ENCODE results near the gene ZBTB20.

The ZBTB20 gene

DNA sequence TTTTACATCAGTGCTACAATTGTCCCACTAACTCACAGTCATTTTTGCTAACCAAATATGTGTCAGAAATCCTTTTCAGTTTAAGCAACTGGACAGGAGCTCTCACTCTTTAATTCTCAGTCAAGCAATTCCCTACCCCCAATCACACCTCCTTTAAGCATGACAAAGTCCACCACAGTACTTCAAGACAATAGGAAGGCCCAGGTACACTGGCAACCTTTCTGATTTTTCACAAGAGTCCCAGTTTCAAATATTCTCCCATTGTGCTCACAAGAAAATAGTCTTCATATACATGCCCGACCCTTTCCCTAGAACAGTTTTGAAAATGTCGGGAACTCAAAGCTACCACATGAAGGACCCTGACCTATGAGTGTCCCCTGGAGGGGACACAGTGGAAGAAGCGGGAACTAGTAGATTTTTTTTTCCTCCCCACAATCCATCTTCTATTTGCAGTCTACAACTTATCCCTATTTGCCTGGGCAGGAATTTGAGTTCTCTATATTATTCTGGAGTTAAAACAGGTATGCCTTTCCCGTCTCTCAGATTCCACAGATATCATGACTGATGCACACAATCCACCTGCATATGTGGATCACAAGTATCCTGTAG lies 439.7 kb downstream of the ZBTB20 start:
- Mint-ChIP-seq H3K27ac (ENCODE audit: low read depth) (no peak overlapping the region), H3K4me3 (no peak overlapping the region), H3K27me3 (no peaks in the 10 kb centered on the region), H3K36me3 (ENCODE audit: insufficient read depth) (peaks cover 5% of the 10 kb centered on the region), H3K4me1 (peaks cover 10% of the 10 kb centered on the region), H3K9me3 (no peaks in the 10 kb centered on the region)
- ATAC-seq (replicated peaks; ENCODE audit: extremely low read depth, poor library complexity, severe bottlenecking), result no peak
- DNase-seq (ENCODE audit: low spot score in 2 of 2), result no peak

GRCh38 chr3:114706591-114707232 lies 440.4 kb downstream of the ZBTB20 start:
- Mint-ChIP-seq H3K36me3 (ENCODE audit: insufficient read depth) (peaks cover 5% of the 10 kb centered on the region), H3K27ac (ENCODE audit: low read depth) (peak overlapping the region; percentile 13), H3K4me1 (peaks cover 10% of the 10 kb centered on the region), H3K4me3 (no peak overlapping the region), H3K9me3 (no peaks in the 10 kb centered on the region), H3K27me3 (no peaks in the 10 kb centered on the region)
- DNase-seq (ENCODE audit: low spot score in 2 of 2) (no peak), ATAC-seq (replicated peaks; ENCODE audit: extremely low read depth, poor library complexity, severe bottlenecking) (no peak)

DNA sequence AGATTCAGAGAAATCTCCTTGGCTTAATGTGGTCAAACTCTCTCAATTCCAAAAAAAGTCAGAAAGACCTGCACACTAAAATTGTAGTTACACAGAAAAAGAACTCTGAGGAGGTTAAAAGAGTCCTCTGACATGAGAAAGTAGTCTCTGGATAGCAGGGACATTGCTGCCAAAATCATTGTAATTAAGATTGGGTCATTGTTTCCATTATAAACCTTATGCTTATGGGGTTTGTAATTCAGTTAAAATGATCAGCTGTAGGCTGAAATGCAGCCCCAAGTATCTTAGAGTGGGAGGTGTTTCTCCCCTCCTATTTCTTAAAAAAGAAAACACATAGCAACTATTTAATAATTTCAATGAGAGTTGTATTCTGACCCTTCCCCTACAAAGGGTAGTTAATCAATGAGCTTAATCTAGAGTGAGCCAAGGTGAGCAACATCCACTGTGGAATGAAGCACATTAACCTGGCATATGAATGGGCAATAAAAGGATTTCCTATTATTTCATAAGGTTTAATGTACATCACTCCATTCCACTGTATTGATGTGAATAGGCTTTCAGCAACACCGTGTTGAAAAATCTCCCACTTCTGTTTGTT lies 446.4 kb downstream of the ZBTB20 start:
- ATAC-seq (replicated peaks; ENCODE audit: extremely low read depth, poor library complexity, severe bottlenecking) (no peak), DNase-seq (ENCODE audit: low spot score in 2 of 2) (no peak)
- Mint-ChIP-seq H3K4me1 (peaks cover 8% of the 10 kb centered on the region), H3K4me3 (no peak overlapping the region), H3K27ac (ENCODE audit: low read depth) (no peak overlapping the region), H3K9me3 (no peaks in the 10 kb centered on the region), H3K36me3 (ENCODE audit: insufficient read depth) (peaks cover 8% of the 10 kb centered on the region), H3K27me3 (no peaks in the 10 kb centered on the region)

DNA sequence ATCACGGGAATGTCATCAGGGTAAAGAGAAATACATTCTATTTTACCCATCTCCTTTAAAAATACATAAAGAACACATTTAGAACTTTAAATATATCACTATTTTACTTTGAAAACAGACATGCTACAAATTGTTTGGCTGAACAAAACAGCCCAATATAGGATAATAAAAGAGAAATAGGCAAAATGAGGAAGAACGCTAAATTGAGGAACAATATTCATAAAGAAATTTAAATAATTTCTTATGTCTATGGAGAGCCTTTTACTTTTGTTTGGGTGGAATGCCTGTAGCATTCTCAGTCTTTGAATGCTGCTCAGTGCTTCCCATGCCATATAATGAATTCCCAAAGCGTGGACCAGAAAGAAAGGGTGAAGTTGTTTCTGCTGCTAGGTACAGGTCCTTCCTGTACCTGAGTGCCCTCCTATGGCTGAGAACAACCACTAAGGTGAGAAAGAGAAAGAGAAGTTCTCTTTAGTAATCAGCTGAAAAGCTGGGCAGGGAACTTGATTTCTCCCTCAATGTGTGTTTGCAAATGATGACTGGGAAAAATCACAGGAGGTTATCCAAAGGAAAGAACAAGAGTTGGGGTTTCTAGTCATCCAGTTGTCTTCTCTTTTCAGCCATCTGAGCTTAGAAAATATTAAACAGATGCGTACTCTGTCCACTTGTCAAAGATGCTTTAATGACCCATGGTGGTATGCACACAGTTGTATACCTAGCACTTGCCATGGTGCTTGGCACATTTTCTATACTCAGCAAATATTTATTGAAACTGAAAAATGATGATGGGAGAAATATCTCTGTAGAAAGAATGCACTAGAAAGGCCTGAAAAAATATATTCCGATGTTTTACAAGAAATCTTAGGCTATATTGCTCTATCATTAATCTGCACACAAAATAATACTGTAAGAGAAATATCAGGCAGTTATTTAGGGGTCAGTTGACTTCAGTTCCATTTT lies 448.7 kb downstream of the ZBTB20 start:
- Mint-ChIP-seq H3K4me3 (no peak overlapping the region), H3K9me3 (no peaks in the 10 kb centered on the region), H3K36me3 (ENCODE audit: insufficient read depth) (peaks cover 5% of the 10 kb centered on the region), H3K27me3 (no peaks in the 10 kb centered on the region), H3K4me1 (peaks cover 8% of the 10 kb centered on the region), H3K27ac (ENCODE audit: low read depth) (no peak overlapping the region)
- no peak for DNase-seq (ENCODE audit: low spot score in 2 of 2)
- ATAC-seq (replicated peaks; ENCODE audit: extremely low read depth, poor library complexity, severe bottlenecking), result no peak

- Mint-ChIP-seq H3K9me3 (no peaks in the 10 kb centered on the region), H3K27ac (ENCODE audit: low read depth) (no peak overlapping the region), H3K27me3 (no peaks in the 10 kb centered on the region), H3K4me3 (no peak overlapping the region), H3K4me1 (peaks cover 8% of the 10 kb centered on the region), H3K36me3 (ENCODE audit: insufficient read depth) (peaks cover 10% of the 10 kb centered on the region)
- DNase-seq (ENCODE audit: low spot score in 2 of 2), result no peak
- ATAC-seq (replicated peaks; ENCODE audit: extremely low read depth, poor library complexity, severe bottlenecking), result no peak
Measured at GRCh38 chr3:114697401-114697800, 449.7 kb downstream of the ZBTB20 start.

- Mint-ChIP-seq H3K9me3 (no peaks in the 10 kb centered on the region), H3K27me3 (no peaks in the 10 kb centered on the region), H3K4me1 (peaks cover 8% of the 10 kb centered on the region), H3K27ac (ENCODE audit: low read depth) (no peak overlapping the region), H3K36me3 (ENCODE audit: insufficient read depth) (peaks cover 9% of the 10 kb centered on the region), H3K4me3 (no peak overlapping the region)
- ATAC-seq (replicated peaks; ENCODE audit: extremely low read depth, poor library complexity, severe bottlenecking) (no peak), DNase-seq (ENCODE audit: low spot score in 2 of 2) (no peak)
Measured at GRCh38 chr3:114694251-114694650, 452.8 kb downstream of the ZBTB20 start.

DNA sequence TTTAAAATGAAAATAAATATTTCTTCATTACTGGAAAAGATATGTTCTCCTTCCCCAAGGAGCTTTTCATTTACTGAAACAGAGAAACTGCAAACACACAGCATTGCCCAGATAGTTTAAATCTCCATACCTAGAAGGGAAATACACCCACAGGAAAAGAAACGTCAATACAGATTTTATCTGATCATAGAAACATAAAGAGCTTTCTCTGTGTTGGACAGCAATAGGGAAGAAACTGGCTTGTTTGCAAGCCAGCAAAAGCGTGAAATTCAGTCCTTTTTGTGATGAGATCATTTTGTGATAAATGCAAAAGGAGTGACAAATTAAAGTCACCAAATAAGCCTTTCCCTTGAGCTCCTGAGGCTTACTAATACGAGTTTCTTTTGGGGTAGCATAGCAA lies 455.2 kb downstream of the ZBTB20 start:
- H3K9me3 Mint-ChIP-seq, result no peaks in the 10 kb centered on the region
- peaks cover 9% of the 10 kb centered on the region for H3K36me3 Mint-ChIP-seq (ENCODE audit: insufficient read depth)
- ATAC-seq (replicated peaks; ENCODE audit: extremely low read depth, poor library complexity, severe bottlenecking) (no peak), DNase-seq (ENCODE audit: low spot score in 2 of 2) (no peak)
- H3K4me3 Mint-ChIP-seq, result no peak overlapping the region
- H3K27ac Mint-ChIP-seq (ENCODE audit: low read depth), result no peak overlapping the region
- H3K27me3 Mint-ChIP-seq, result no peaks in the 10 kb centered on the region
- H3K4me1 Mint-ChIP-seq, result peaks cover 9% of the 10 kb centered on the region

DNA sequence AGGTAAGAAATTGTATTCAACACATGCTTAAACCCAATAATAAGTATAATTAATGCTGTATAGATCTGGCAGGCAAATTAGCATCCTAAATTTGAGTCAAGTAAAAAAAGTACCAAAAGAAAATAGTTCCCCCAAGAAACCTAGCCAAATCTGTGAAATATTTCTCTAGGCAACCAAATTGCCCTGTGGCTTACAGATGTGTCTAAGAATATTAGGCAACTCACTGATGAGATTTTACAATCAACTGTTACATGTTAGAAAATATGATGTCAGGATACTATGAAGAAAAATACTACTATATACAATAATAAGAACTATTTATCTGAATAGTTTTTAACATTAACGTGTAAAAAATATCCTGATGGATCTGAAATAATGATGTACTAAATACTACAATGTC lies 456.2 kb downstream of the ZBTB20 start:
- Mint-ChIP-seq H3K4me3 (no peak overlapping the region), H3K36me3 (ENCODE audit: insufficient read depth) (peaks cover 5% of the 10 kb centered on the region), H3K9me3 (no peaks in the 10 kb centered on the region), H3K4me1 (peaks cover 6% of the 10 kb centered on the region), H3K27me3 (no peaks in the 10 kb centered on the region), H3K27ac (ENCODE audit: low read depth) (no peak overlapping the region)
- no peak for ATAC-seq (replicated peaks; ENCODE audit: extremely low read depth, poor library complexity, severe bottlenecking)
- DNase-seq (ENCODE audit: low spot score in 2 of 2), result no peak

- H3K27me3 Mint-ChIP-seq, result no peaks in the 10 kb centered on the region
- H3K9me3 Mint-ChIP-seq, result no peaks in the 10 kb centered on the region
- no peak for ATAC-seq (replicated peaks; ENCODE audit: extremely low read depth, poor library complexity, severe bottlenecking)
- no peak for DNase-seq (ENCODE audit: low spot score in 2 of 2)
- H3K36me3 Mint-ChIP-seq (ENCODE audit: insufficient read depth), result peaks cover 1% of the 10 kb centered on the region
- H3K4me1 Mint-ChIP-seq, result peaks cover 6% of the 10 kb centered on the region
- H3K4me3 Mint-ChIP-seq, result no peak overlapping the region
- H3K27ac Mint-ChIP-seq (ENCODE audit: low read depth), result no peak overlapping the region
Measured at GRCh38 chr3:114687151-114687550, 459.9 kb downstream of the ZBTB20 start.

- DNase-seq (ENCODE audit: low spot score in 2 of 2), result no peak
Measured at GRCh38 chr3:114686621-114687020, 460.5 kb downstream of the ZBTB20 start.

DNA sequence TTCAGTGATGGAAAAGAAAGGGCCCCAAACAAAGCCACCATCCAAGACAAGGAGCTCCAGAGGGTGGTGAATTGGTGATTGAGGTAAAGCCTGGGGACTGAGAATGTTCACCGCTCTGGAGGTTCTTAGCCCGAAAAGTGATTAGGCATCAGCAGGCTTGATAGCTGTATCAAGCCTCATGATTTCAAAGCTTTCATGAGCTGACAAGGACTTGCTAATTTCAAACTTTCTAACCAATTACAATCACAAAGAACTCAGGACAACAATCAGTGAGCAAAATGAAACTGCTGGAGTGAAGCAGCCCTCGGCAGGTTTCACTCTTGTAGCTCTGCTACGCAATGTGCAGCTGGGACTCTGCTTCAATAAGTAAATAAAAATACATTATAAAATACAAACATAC lies 461.9 kb downstream of the ZBTB20 start:
- no peak overlapping the region for H3K4me3 Mint-ChIP-seq
- DNase-seq (ENCODE audit: low spot score in 2 of 2), result no peak
- H3K9me3 Mint-ChIP-seq, result no peaks in the 10 kb centered on the region
- peaks cover 1% of the 10 kb centered on the region for H3K36me3 Mint-ChIP-seq (ENCODE audit: insufficient read depth)
- H3K4me1 Mint-ChIP-seq, result peaks cover 6% of the 10 kb centered on the region
- no peak for ATAC-seq (replicated peaks; ENCODE audit: extremely low read depth, poor library complexity, severe bottlenecking)
- no peak overlapping the region for H3K27ac Mint-ChIP-seq (ENCODE audit: low read depth)
- H3K27me3 Mint-ChIP-seq, result no peaks in the 10 kb centered on the region

More at GRCh38 chr3:114686621-114687020, 460.5 kb downstream of the ZBTB20 start:
- H3K27ac Mint-ChIP-seq (ENCODE audit: low read depth), result no peak overlapping the region
- no peak for ATAC-seq (replicated peaks; ENCODE audit: extremely low read depth, poor library complexity, severe bottlenecking)
- peaks cover 1% of the 10 kb centered on the region for H3K36me3 Mint-ChIP-seq (ENCODE audit: insufficient read depth)
- H3K27me3 Mint-ChIP-seq, result no peaks in the 10 kb centered on the region
- peaks cover 6% of the 10 kb centered on the region for H3K4me1 Mint-ChIP-seq
- no peak overlapping the region for H3K4me3 Mint-ChIP-seq
- H3K9me3 Mint-ChIP-seq, result no peaks in the 10 kb centered on the region

DNA sequence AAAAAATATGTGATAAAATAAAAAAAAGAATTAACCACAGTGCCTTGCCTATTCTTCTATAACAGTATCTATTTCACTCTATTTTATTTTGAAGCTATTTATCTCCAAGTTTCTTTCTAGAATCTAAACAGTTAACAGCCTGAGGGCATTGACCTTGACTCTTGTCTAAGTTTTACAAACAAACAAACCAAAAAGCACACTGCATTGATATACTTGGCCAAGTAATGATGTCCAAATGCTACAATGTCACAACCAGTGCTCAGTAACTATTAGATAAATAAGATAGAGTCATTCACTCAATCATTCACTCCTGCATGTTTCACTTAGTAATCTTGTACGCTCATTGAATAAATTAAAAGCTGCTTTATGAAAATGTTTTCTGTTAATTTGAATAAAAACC lies 466.8 kb downstream of the ZBTB20 start:
- Mint-ChIP-seq H3K27me3 (no peaks in the 10 kb centered on the region), H3K9me3 (no peaks in the 10 kb centered on the region), H3K4me1 (no peaks in the 10 kb centered on the region), H3K27ac (ENCODE audit: low read depth) (no peak overlapping the region), H3K36me3 (ENCODE audit: insufficient read depth) (peaks cover 1% of the 10 kb centered on the region), H3K4me3 (no peak overlapping the region)
- no peak for DNase-seq (ENCODE audit: low spot score in 2 of 2)
- ATAC-seq (replicated peaks; ENCODE audit: extremely low read depth, poor library complexity, severe bottlenecking), result no peak
